GM12873 (cell line): ENCODE data around the gene SLC25A12.

Source experiments
- TF ChIP-seq, protein P1 (sequence below): IDR thresholded peaks from 2 replicates; pipeline ENCODE4 v1.5.1; 2012; ENCODE audit warnings: low read depth, mild to moderate bottlenecking, moderate library complexity, low read length, control low read depth; ENCODE audit not compliant: insufficient read depth; ENCODE audit errors: missing control alignments

SLC25A12 gene

DNA sequence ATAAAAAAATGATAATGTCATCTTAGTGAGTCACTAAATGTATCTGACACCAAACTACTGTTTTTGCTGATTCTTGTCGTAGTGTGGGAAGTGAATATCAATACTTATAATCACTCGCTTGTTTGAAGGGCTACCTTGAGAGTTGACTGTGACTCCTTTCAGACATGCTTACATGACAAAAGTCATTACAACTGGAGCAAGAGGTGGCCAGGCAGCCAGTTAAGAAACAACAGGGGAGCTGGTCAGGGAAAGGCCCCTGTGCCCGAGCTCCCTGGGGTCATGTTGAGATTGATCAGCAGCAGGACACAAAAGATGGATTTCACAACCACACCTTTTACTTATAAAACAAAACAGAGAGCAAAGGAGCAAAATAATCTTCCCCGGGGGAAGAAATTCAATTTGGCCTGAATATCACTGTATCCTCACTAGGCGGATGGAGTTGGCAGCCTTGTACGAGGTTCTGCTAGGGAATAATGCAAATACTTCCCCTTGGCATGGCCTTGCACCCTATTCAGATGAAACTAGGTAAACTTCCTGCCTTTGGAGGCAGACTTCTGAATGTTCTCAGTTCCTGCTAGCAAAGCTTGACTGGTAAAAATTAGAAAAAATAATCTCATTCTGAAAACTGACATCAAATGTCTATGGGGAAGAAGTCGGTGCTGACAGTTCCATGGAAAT, 105.6 kb downstream of the SLC25A12 start:
- TF ChIP-seq, protein P1, sequence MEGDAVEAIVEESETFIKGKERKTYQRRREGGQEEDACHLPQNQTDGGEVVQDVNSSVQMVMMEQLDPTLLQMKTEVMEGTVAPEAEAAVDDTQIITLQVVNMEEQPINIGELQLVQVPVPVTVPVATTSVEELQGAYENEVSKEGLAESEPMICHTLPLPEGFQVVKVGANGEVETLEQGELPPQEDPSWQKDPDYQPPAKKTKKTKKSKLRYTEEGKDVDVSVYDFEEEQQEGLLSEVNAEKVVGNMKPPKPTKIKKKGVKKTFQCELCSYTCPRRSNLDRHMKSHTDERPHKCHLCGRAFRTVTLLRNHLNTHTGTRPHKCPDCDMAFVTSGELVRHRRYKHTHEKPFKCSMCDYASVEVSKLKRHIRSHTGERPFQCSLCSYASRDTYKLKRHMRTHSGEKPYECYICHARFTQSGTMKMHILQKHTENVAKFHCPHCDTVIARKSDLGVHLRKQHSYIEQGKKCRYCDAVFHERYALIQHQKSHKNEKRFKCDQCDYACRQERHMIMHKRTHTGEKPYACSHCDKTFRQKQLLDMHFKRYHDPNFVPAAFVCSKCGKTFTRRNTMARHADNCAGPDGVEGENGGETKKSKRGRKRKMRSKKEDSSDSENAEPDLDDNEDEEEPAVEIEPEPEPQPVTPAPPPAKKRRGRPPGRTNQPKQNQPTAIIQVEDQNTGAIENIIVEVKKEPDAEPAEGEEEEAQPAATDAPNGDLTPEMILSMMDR = no peak

DNA sequence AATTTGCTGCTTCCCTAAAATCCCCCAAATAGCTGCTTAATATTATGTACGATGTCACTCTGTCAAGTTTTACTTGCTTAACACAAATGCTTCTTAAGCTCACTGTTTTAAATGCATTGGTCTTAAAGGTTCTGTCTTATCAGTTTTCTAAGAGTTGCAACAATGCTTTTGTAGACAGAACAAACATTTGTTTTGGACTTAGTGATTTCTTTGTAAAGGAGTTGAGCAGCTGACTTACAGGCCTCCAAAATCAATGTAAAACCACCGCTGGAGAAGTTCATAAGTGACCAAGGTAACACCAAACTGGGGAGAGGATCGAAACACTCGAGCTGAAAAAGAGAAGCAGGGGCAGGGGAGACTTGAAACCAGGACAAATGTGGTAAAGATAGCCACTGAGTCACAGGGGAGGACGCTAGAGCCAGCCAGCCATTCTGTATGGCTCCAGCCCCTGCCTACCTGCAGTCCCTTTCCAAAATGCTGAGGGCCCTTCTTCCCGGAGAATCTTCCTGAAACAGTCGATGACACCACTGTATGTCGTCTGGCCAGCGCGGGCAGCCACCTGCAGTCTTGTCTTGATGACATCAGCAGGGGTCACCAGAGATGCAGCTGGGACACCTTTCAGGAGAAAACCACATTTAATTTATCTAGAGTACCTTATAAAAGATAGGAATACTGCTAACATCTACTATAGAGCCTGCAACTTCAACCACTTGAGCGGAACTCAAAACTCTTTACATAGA, 106.5 kb downstream of the SLC25A12 start:
- TF ChIP-seq, protein P1 = no peak

DNA sequence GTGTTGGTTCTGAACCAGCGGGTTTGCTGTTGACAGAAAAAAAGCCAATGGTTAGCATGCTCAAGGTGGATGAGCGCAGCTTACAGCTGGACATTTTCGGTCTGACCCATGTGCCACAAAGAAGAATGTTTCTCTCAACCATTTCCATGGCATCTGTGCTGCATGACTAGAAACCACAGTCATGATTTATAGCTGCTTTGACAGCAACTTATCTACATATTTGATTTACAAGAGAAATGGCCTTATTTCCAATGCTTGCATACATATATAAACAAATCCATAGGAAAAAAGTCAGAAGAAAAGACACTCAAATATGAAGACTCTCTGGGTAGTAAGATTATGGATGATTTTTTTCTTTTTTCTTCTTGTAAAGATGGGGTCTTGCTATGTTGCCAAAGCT, 108.6 kb downstream of the SLC25A12 start:
- TF ChIP-seq, protein P1 = no peak

DNA sequence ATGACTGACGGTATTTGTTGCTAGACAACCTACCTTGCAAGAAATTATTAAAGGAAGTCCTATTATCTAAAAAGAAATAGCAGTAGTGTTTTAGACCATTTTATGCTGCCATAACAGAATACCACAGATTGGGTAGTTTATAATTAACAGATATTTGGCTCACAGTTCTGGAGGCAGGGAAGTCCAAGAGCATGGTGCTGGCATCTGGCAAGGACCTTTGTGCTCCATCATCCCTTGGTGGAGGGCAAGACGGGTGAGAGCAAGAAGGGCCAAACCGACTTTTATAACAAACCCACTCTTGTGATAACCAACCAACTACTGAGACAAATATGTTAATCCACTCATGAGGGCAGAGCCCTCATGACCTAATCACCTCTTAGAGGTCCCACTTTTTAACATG, 115.5 kb downstream of the SLC25A12 start:
- TF ChIP-seq, protein P1 = no peak

DNA sequence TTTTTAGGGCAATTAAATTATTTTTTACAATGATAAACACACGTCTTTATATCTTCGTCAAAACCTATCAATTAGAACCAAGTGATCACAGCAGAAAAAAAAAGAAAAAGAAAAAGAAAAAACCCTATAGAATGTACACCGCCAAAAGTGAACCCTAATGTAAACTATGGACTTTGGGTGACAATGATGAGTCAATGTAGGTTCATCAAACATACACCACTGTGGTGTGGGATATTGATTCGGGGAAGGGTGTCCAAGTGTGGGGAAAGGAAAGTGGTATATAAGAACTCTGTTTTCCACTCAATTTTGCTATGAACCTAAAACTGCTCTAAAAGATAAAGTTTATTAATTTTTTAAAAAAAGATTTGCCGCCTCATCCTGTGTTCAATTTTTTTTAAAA, 121.7 kb downstream of the SLC25A12 start:
- TF ChIP-seq, protein P1 = no peak

DNA sequence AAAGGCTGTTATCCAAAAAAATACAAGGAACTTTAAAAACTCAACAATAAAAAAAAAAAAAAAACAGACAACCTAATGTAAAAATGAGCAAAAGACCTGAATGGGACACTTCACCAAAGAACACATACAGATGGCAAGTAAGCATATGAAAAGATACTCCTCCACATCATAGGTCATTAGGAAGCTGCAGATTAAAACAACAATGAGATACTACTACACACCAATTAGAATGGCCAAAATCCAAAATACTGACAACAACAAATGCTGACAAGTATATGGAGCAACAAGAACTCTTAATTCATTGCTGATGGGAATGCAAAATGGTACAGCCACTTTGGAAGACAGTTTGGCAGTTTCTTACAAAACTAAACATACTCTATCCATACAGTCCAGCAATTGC, 122.6 kb downstream of the SLC25A12 start:
- TF ChIP-seq, protein P1 = no peak

DNA sequence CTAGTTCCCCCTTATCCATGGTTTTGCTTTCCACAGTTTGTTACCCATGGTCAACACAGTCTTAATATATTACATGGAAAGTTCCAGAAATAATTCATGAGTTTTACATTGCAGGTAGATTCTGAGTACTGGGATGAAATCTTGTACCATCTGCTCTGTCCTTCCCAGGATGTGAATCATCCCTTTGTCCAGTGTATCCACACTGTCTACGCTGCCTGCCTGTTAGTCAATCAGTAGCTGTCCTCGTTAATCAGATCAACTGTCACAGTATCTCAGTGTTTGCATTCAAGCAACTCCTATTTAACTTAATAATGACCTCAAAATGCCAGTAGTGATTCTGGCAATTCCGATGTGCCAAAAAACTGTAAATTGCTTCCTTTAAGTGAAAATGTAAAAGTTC, 130.4 kb downstream of the SLC25A12 start:
- TF ChIP-seq, protein P1 = no peak
